Dedifferentiated amniotic fluid mesenchymal stem cell (primary cell): ENCODE results near the gene C16orf95.
"Not testable (repeated sequence)": the region's sequence is repeated elsewhere in the genome, so short reads cannot be mapped to it uniquely, and the experiment has no call there.

Experiments used
- DNase-seq: peaks from one replicate; pipeline ENCODE4 v3.0.0-alpha.2; 2016; ENCODE audit errors: extremely low spot score

C16orf95 gene

GRCh38 chr16:87346517-87347060 is 29.4 kb upstream of the C16orf95 start:
- no peak for DNase-seq

GRCh38 chr16:87345726-87346424 is 28.7 kb upstream of the C16orf95 start:
- DNase-seq, result no peak

GRCh38 chr16:87344931-87345631 is 27.9 kb upstream of the C16orf95 start:
- no peak for DNase-seq

- DNase-seq, result no peak
Measured at GRCh38 chr16:87344165-87344930, 27.2 kb upstream of the C16orf95 start.

GRCh38 chr16:87343753-87344050 is 26.5 kb upstream of the C16orf95 start:
- no peak for DNase-seq

GRCh38 chr16:87342978-87343752 is 26.0 kb upstream of the C16orf95 start:
- no peak for DNase-seq

GRCh38 chr16:87342504-87342903 is 25.3 kb upstream of the C16orf95 start:
- DNase-seq, result no peak

GRCh38 chr16:87340198-87340597 is 23.0 kb upstream of the C16orf95 start:
- DNase-seq, result no peak

- not testable (repeated sequence) for DNase-seq
Measured at GRCh38 chr16:87339724-87340105, 22.5 kb upstream of the C16orf95 start.

- no peak for DNase-seq
Measured at GRCh38 chr16:87339086-87339723, 22.0 kb upstream of the C16orf95 start.

GRCh38 chr16:87338155-87338765 is 21.1 kb upstream of the C16orf95 start:
- no peak for DNase-seq

GRCh38 chr16:87337262-87337771 is 20.1 kb upstream of the C16orf95 start:
- DNase-seq, result no peak

GRCh38 chr16:87336434-87337240 is 19.4 kb upstream of the C16orf95 start:
- no peak for DNase-seq

- DNase-seq, result no peak
Measured at GRCh38 chr16:87335625-87336433, 18.6 kb upstream of the C16orf95 start.

GRCh38 chr16:87334651-87335624 is 17.7 kb upstream of the C16orf95 start:
- DNase-seq, result no peak

- DNase-seq, result no peak
Measured at GRCh38 chr16:87333581-87334331, 16.6 kb upstream of the C16orf95 start.

GRCh38 chr16:87333101-87333500 is 15.9 kb upstream of the C16orf95 start:
- DNase-seq, result no peak
